ENCODE data around the gene RASSF3.
A peak's percentile ranks its signal among the peaks of the same experiment; 100 is the strongest.

The RASSF3 gene

DNA sequence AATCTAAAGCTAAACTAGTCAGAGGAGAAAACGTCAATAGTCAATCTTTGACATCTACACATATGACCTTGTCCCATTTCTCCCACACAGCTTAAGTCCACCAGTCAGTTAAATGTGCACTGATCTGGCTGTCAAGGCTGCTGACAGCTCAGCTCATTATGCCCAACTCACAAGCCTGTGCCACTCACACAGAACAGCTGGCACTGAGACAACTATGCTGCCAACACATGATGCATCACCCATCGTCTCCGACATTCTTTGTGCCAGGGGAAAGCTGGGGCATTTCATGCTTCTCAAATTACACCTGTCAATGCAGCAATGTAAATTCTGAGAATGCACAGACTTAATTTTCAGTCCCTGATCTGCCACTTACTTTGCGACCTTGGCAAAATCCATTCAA lies 123.6 kb downstream of the RASSF3 start:
- H3K27ac ChIP-seq (ENCODE audit: low read depth, low read length), result no peak overlapping the region
- H3K27me3 ChIP-seq (ENCODE audit: control insufficient read depth, insufficient read depth, low read length), result no peaks in the 10 kb centered on the region
- no peak overlapping the region for H3K9ac ChIP-seq (ENCODE audit: low read depth, low read length)
- H3K9me3 ChIP-seq (ENCODE audit: control insufficient read depth, insufficient read depth, low read length), result no peaks in the 10 kb centered on the region
- H3K36me3 ChIP-seq (ENCODE audit: control insufficient read depth, insufficient read depth, low read length), result peaks cover 46% of the 10 kb centered on the region
- no peak overlapping the region for H3K4me3 ChIP-seq (ENCODE audit: low read depth, low read length)
- H3K4me1 ChIP-seq (ENCODE audit: control insufficient read depth, insufficient read depth, low read length), result no peaks in the 10 kb centered on the region

DNA sequence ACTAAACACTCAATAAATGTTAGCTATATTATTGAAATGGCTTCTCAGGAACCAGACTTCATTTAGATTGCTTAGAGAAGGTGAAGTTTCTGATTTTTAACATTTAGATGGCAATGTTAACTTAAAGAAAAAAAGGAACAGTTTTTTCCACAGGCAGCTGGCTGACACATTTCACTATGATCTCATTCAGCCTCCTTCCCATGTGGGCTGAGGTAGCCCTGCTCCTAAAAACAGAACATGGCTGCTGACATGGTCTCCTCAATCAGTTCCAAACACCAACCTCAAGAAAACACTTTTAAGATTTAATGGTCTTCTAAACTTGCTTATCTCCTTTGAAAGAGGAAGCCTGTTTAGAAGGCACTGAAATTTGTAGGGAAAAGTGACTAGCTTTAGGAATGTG lies 125.1 kb downstream of the RASSF3 start:
- no peaks in the 10 kb centered on the region for H3K4me1 ChIP-seq (ENCODE audit: control insufficient read depth, insufficient read depth, low read length)
- H3K36me3 ChIP-seq (ENCODE audit: control insufficient read depth, insufficient read depth, low read length), result peaks cover 57% of the 10 kb centered on the region
- H3K27ac ChIP-seq (ENCODE audit: low read depth, low read length), result no peak overlapping the region
- H3K4me3 ChIP-seq (ENCODE audit: low read depth, low read length), result no peak overlapping the region
- no peaks in the 10 kb centered on the region for H3K27me3 ChIP-seq (ENCODE audit: control insufficient read depth, insufficient read depth, low read length)
- H3K9ac ChIP-seq (ENCODE audit: low read depth, low read length), result no peak overlapping the region
- H3K9me3 ChIP-seq (ENCODE audit: control insufficient read depth, insufficient read depth, low read length), result no peaks in the 10 kb centered on the region

DNA sequence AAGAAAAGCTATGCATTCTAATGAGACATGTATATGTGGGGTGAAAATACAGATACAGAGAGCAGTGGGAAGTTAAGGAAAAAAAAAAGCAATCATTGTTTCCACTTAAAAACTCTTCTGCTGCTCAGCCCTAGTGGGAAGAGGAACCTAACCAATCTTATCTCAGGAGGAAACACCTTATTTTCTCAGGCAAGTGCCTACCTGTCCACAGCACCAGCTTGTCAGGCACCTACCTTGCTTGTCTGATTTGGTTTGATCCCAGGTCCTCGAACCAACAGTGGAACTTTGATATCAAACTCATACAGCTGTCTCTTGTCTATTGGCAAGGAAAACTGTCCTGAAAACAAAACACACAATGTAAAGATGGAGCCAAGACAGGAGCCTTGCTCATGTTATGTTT lies 126.5 kb downstream of the RASSF3 start:
- H3K36me3 ChIP-seq (ENCODE audit: control insufficient read depth, insufficient read depth, low read length), result peaks cover 66% of the 10 kb centered on the region
- no peaks in the 10 kb centered on the region for H3K9me3 ChIP-seq (ENCODE audit: control insufficient read depth, insufficient read depth, low read length)
- no peaks in the 10 kb centered on the region for H3K27me3 ChIP-seq (ENCODE audit: control insufficient read depth, insufficient read depth, low read length)
- H3K4me3 ChIP-seq (ENCODE audit: low read depth, low read length), result no peak overlapping the region
- H3K9ac ChIP-seq (ENCODE audit: low read depth, low read length), result no peak overlapping the region
- H3K4me1 ChIP-seq (ENCODE audit: control insufficient read depth, insufficient read depth, low read length), result no peaks in the 10 kb centered on the region
- H3K27ac ChIP-seq (ENCODE audit: low read depth, low read length), result no peak overlapping the region

DNA sequence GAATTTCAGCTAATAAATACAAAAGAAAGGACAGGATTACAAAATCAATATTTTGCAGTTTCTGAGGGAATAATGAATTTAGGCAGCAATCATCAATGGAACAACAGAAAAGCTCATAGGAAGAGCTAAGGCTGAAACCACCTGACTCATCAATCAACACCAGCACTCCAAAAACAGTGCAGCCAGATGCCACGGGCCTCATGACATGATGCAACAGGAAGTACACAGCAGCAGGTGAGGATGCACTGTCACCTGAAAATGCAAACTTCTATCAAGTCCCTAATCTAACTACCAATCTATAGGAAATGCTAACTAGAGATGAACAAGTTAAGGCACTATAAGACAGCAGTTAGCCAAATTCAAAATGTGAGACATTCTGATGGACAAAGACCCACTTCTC lies 127.2 kb downstream of the RASSF3 start:
- Histone ChIP-seq H3K4me1 (ENCODE audit: control insufficient read depth, insufficient read depth, low read length) (no peaks in the 10 kb centered on the region), H3K4me3 (ENCODE audit: low read depth, low read length) (no peak overlapping the region), H3K27me3 (ENCODE audit: control insufficient read depth, insufficient read depth, low read length) (no peaks in the 10 kb centered on the region), H3K9ac (ENCODE audit: low read depth, low read length) (no peak overlapping the region), H3K9me3 (ENCODE audit: control insufficient read depth, insufficient read depth, low read length) (no peaks in the 10 kb centered on the region), H3K36me3 (ENCODE audit: control insufficient read depth, insufficient read depth, low read length) (peaks cover 71% of the 10 kb centered on the region), H3K27ac (ENCODE audit: low read depth, low read length) (no peak overlapping the region)

DNA sequence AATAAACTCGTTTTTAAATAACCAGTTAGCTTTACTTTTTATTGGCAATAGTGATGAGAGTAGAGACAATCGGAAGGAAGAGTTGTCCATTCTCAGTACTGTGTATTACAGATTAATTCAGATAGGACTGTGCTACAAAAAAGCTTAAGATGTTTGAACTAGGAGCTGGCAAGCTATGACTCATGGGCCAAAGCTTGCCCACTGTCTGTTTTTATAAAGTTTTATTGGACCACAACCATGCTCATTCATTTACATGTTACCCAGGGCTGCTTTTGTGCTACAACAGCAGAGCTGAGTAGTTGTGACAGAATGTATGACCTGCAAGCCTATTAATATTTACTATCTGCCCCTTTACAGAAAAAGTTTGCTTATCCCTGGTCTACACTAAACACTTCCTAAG lies 129.5 kb downstream of the RASSF3 start:
- no peak overlapping the region for H3K9ac ChIP-seq (ENCODE audit: low read depth, low read length)
- H3K4me3 ChIP-seq (ENCODE audit: low read depth, low read length), result no peak overlapping the region
- H3K27ac ChIP-seq (ENCODE audit: low read depth, low read length), result no peak overlapping the region
- no peaks in the 10 kb centered on the region for H3K27me3 ChIP-seq (ENCODE audit: control insufficient read depth, insufficient read depth, low read length)
- no peaks in the 10 kb centered on the region for H3K9me3 ChIP-seq (ENCODE audit: control insufficient read depth, insufficient read depth, low read length)
- H3K4me1 ChIP-seq (ENCODE audit: control insufficient read depth, insufficient read depth, low read length), result no peaks in the 10 kb centered on the region
- H3K36me3 ChIP-seq (ENCODE audit: control insufficient read depth, insufficient read depth, low read length), result peaks cover 77% of the 10 kb centered on the region

DNA sequence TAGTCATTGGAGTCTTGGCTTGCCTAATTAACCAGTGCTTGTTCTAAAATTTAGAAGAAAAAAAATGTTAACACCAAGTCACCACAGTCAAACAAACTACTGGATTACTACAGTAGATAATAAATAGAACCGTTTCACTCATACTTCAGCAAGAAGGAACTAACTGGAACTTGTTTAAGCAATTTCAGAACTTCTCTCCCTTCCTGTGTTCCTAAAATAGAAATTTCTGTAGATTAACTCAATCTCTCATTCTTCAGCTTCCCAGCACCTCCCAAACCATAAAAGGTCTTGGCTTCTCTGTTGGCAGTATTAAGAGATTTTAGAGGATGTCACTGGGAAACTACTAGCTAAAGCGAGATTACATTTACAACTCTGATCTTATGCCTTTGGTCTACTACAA lies 130.4 kb downstream of the RASSF3 start:
- Histone ChIP-seq H3K27ac (ENCODE audit: low read depth, low read length) (no peak overlapping the region), H3K4me1 (ENCODE audit: control insufficient read depth, insufficient read depth, low read length) (no peaks in the 10 kb centered on the region), H3K9ac (ENCODE audit: low read depth, low read length) (no peak overlapping the region), H3K9me3 (ENCODE audit: control insufficient read depth, insufficient read depth, low read length) (no peaks in the 10 kb centered on the region), H3K4me3 (ENCODE audit: low read depth, low read length) (no peak overlapping the region), H3K36me3 (ENCODE audit: control insufficient read depth, insufficient read depth, low read length) (peaks cover 78% of the 10 kb centered on the region), H3K27me3 (ENCODE audit: control insufficient read depth, insufficient read depth, low read length) (no peaks in the 10 kb centered on the region)

DNA sequence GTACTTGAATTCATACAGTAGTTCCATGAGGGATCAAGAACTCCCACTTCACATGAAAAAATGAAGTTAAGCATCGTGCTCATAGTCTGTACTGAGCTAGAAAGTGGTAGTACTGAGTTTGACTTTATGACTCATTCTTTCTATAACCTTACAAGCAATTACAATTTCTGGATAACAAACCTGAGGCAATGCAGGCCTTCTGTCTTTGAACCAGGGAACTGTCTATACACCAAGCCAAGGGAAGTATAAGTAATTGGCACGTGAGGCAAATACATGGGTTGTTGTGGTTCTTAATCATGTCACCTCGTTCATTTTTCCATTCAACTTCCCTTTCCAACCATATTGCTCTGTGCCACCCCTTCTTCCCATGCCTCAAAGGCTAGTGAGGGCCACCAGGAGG lies 132.1 kb downstream of the RASSF3 start:
- Histone ChIP-seq H3K4me3 (ENCODE audit: low read depth, low read length) (no peak overlapping the region), H3K27ac (ENCODE audit: low read depth, low read length) (no peak overlapping the region), H3K9ac (ENCODE audit: low read depth, low read length) (no peak overlapping the region), H3K4me1 (ENCODE audit: control insufficient read depth, insufficient read depth, low read length) (no peaks in the 10 kb centered on the region), H3K36me3 (ENCODE audit: control insufficient read depth, insufficient read depth, low read length) (peaks cover 73% of the 10 kb centered on the region), H3K9me3 (ENCODE audit: control insufficient read depth, insufficient read depth, low read length) (no peaks in the 10 kb centered on the region), H3K27me3 (ENCODE audit: control insufficient read depth, insufficient read depth, low read length) (no peaks in the 10 kb centered on the region)

DNA sequence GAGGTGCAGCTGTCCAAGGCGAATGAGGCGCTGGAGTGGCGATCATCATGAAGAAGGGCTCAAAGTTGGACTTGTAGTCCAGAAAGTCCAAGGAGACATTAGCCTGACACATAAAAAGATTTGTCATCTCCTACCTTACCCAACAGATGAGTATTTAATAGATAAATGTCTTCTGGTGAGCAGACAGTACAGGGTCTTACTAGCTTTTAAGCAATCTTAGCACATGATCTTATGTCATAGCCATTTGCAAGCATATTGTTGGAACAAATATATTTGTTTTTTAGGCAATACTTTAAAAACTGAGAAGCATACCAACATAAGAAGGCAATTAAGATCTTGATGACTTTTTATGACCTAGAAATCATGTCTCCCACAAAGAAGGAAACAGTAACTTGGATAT lies 132.9 kb downstream of the RASSF3 start:
- Histone ChIP-seq H3K4me1 (ENCODE audit: control insufficient read depth, insufficient read depth, low read length) (no peaks in the 10 kb centered on the region), H3K9me3 (ENCODE audit: control insufficient read depth, insufficient read depth, low read length) (no peaks in the 10 kb centered on the region), H3K27ac (ENCODE audit: low read depth, low read length) (no peak overlapping the region), H3K9ac (ENCODE audit: low read depth, low read length) (no peak overlapping the region), H3K27me3 (ENCODE audit: control insufficient read depth, insufficient read depth, low read length) (no peaks in the 10 kb centered on the region), H3K36me3 (ENCODE audit: control insufficient read depth, insufficient read depth, low read length) (peaks cover 77% of the 10 kb centered on the region), H3K4me3 (ENCODE audit: low read depth, low read length) (no peak overlapping the region)

DNA sequence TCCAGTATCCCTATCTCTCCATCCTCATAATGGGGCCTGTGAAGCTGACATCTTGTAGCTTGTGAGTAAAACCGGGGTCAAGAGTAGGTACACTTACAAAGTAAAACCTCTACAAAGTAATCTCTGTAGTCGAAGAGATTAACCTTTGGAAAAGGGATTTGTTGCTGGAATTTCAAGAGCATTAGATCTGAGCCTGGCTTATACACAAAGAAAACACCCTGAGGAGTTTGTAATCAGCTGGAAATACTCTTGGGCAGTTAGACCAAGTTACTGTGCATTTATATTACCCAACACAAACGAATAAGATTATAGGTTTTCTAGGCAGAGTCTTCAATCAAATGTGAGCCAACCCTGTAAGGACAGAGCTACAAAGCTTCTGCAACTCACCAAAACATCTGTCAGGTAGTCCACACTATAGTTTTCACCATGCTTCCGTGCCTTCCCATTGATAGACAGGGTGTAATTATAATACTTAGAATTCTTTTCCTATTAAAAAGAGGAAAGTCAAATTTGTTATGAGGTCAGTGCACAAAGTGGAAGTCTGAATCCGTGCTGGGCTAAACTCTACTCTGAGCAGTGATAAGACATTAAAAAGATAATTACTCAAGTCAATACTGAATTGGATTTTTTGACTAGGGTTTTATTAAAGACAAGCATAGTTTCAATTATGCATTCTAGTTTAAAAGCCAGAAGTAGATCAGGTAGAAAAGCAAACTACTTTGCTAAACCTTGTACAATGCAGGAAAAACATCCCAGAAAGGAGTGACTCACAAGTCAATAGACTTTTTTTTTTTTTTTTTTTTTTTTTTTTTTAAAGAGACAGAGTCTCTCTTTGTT lies 134.3 kb downstream of the RASSF3 start:
- Histone ChIP-seq H3K9ac (ENCODE audit: low read depth, low read length) (no peak overlapping the region), H3K27me3 (ENCODE audit: control insufficient read depth, insufficient read depth, low read length) (no peaks in the 10 kb centered on the region), H3K9me3 (ENCODE audit: control insufficient read depth, insufficient read depth, low read length) (no peaks in the 10 kb centered on the region), H3K27ac (ENCODE audit: low read depth, low read length) (peak overlapping the region; percentile 44), H3K4me3 (ENCODE audit: low read depth, low read length) (no peak overlapping the region), H3K4me1 (ENCODE audit: control insufficient read depth, insufficient read depth, low read length) (no peaks in the 10 kb centered on the region), H3K36me3 (ENCODE audit: control insufficient read depth, insufficient read depth, low read length) (peaks cover 68% of the 10 kb centered on the region)

DNA sequence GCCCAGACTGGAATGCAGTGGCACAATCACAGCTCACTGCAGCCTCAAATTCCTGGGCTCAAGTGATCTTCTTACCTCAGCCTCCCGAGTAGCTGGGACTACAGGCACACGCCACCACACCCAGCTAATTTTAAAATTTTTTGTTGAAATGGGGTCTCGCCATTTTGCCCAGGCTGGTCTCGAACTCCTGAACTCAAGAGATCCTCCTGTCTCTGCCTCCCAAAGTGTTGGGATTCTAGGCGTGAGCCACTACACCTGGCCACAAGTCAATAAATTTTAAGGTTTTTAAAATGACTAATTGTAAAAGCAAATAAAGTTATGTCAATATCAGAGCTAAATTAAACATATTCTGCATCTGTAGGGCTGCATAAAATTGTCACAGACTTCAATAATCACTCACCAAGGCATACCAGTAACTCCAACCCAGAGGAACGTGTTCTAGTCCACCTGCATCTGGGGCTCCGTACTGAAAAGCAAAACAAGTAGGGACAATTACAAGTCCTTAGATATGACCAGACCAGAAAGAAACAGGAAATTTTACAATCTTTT lies 135.0 kb downstream of the RASSF3 start:
- Histone ChIP-seq H3K36me3 (ENCODE audit: control insufficient read depth, insufficient read depth, low read length) (peaks cover 67% of the 10 kb centered on the region), H3K27ac (ENCODE audit: low read depth, low read length) (no peak overlapping the region), H3K27me3 (ENCODE audit: control insufficient read depth, insufficient read depth, low read length) (no peaks in the 10 kb centered on the region), H3K4me3 (ENCODE audit: low read depth, low read length) (no peak overlapping the region), H3K9ac (ENCODE audit: low read depth, low read length) (no peak overlapping the region), H3K4me1 (ENCODE audit: control insufficient read depth, insufficient read depth, low read length) (no peaks in the 10 kb centered on the region), H3K9me3 (ENCODE audit: control insufficient read depth, insufficient read depth, low read length) (no peaks in the 10 kb centered on the region)

DNA sequence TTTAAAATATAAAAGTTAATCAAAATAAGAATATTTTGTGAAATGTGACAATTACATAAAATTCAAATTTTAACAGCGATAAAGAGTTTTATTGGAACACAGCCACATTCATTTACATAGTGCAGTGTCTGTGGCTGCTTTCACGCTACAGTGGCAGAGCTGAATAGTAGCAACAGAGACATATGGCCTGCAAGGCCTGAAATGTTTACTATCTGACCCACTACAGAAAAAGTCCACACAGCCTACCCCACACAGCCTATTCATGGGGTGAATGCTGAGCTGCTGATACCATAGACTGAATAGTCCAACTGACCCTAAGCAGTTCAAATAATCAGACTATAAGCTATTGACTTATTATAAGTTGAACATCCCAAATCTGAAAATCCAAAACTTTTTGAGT lies 135.7 kb downstream of the RASSF3 start:
- H3K9me3 ChIP-seq (ENCODE audit: control insufficient read depth, insufficient read depth, low read length), result no peaks in the 10 kb centered on the region
- H3K36me3 ChIP-seq (ENCODE audit: control insufficient read depth, insufficient read depth, low read length), result peaks cover 68% of the 10 kb centered on the region

More for the DNA sequence above, 135.7 kb downstream of the RASSF3 start:
- Histone ChIP-seq H3K4me3 (ENCODE audit: low read depth, low read length) (no peak overlapping the region), H3K27me3 (ENCODE audit: control insufficient read depth, insufficient read depth, low read length) (no peaks in the 10 kb centered on the region), H3K9ac (ENCODE audit: low read depth, low read length) (no peak overlapping the region), H3K27ac (ENCODE audit: low read depth, low read length) (no peak overlapping the region), H3K4me1 (ENCODE audit: control insufficient read depth, insufficient read depth, low read length) (no peaks in the 10 kb centered on the region)
